ENCODE measurements around the gene FBXO45. TPM values are rescaled to one million over a fixed set of nuclear protein-coding genes. Genes with fewer than 3 reads are reported as not detected.
"Not testable (repeated sequence)": the region's sequence is repeated elsewhere in the genome, so short reads cannot be mapped to it uniquely, and the experiment has no call there.

FBXO45 gene
- total RNA-seq, 3 donors from 2014 or later (not counting 1 experiment from before 2014, with no cell fraction given) = 3.2 to 7.9 (median 7.8) TPM

- no peak overlapping the region for H3K27ac Mint-ChIP-seq
- H3K36me3 ChIP-seq (ENCODE audit: control insufficient read depth, insufficient read depth, low read length) = peaks cover 17% of the 10 kb centered on the region
- no peaks in the 10 kb centered on the region for H3K9me3 ChIP-seq (ENCODE audit: control insufficient read depth, insufficient read depth, low read length)
- DNase-seq = no peak
- no peaks in the 10 kb centered on the region for H3K27me3 ChIP-seq (ENCODE audit: control insufficient read depth, insufficient read depth, low read length)
- ATAC-seq = no peak
- intact Hi-C loops (cut with micrococcal nuclease) = no loop called here
- H3K4me1 ChIP-seq (ENCODE audit: control insufficient read depth, insufficient read depth, low read length) = no peaks in the 10 kb centered on the region
- H3K4me3 Mint-ChIP-seq = no peak overlapping the region
- no peaks in the 10 kb centered on the region for H3K9me3 Mint-ChIP-seq
- H3K27ac ChIP-seq (ENCODE audit: low read length) = no peak overlapping the region
- no peak overlapping the region for H3K4me3 ChIP-seq (ENCODE audit: low read length)
- H3K4me1 Mint-ChIP-seq = peaks cover 6 to 12% of the 10 kb centered on the region in 2 donors
- no peaks in the 10 kb centered on the region for H3K36me3 Mint-ChIP-seq
- no peaks in the 10 kb centered on the region for H3K27me3 Mint-ChIP-seq (ENCODE audit: low read depth in 2 of 2)
- TF ChIP-seq CTCF (IDR thresholded peaks at IDR 0.05) = no peak
These were observed 10.0 kb upstream of the FBXO45 start for GRCh38 chr3:196558476-196558875.

- no peaks in the 10 kb centered on the region for H3K36me3 Mint-ChIP-seq
- Histone ChIP-seq H3K9me3 (ENCODE audit: control insufficient read depth, insufficient read depth, low read length) (no peaks in the 10 kb centered on the region), H3K36me3 (ENCODE audit: control insufficient read depth, insufficient read depth, low read length) (peaks cover 15% of the 10 kb centered on the region), H3K27me3 (ENCODE audit: control insufficient read depth, insufficient read depth, low read length) (no peaks in the 10 kb centered on the region), H3K4me3 (ENCODE audit: low read length) (no peak overlapping the region), H3K4me1 (ENCODE audit: control insufficient read depth, insufficient read depth, low read length) (no peaks in the 10 kb centered on the region), H3K27ac (ENCODE audit: low read length) (no peak overlapping the region)
- 68% methylated on average over 3 of the region's 3 CpGs for WGBS (ENCODE audit: insufficient coverage)
- H3K4me1 Mint-ChIP-seq = peaks cover 8 to 10% of the 10 kb centered on the region in 2 donors
- no peaks in the 10 kb centered on the region for H3K9me3 Mint-ChIP-seq
- ATAC-seq (no peak), DNase-seq (no peak)
- no peaks in the 10 kb centered on the region for H3K27me3 Mint-ChIP-seq (ENCODE audit: low read depth in 2 of 2)
- no peak for TF ChIP-seq CTCF (IDR thresholded peaks at IDR 0.05)
- no peak overlapping the region for H3K4me3 Mint-ChIP-seq
- intact Hi-C loops (cut with micrococcal nuclease) = no loop called here
- no peak overlapping the region for H3K27ac Mint-ChIP-seq
These were observed 8.6 kb upstream of the FBXO45 start for GRCh38 chr3:196559826-196560225.

GRCh38 chr3:196563721-196564225, 4.7 kb upstream of the FBXO45 start:
- H3K4me1 ChIP-seq (ENCODE audit: control insufficient read depth, insufficient read depth, low read length) = peaks cover 8% of the 10 kb centered on the region
- TF ChIP-seq CTCF (IDR thresholded peaks at IDR 0.05) = no peak
- Mint-ChIP-seq H3K27me3 (ENCODE audit: low read depth in 2 of 2) (no peaks in the 10 kb centered on the region), H3K4me1 (peaks cover 9 to 16% of the 10 kb centered on the region in 2 donors), H3K4me3 (no peak overlapping the region), H3K9me3 (no peaks in the 10 kb centered on the region), H3K36me3 (no peaks in the 10 kb centered on the region), H3K27ac (peak overlapping the region in 1 of 2 donors; percentile 56)
- no peaks in the 10 kb centered on the region for H3K27me3 ChIP-seq (ENCODE audit: control insufficient read depth, insufficient read depth, low read length)
- ATAC-seq (no peak), DNase-seq (peak in 1 of 2 donors; percentile 57)
- WGBS (ENCODE audit: insufficient coverage) = 73% methylated on average over 8 of the region's 9 CpGs
- no peak overlapping the region for H3K27ac ChIP-seq (ENCODE audit: low read length)
- peaks cover 12% of the 10 kb centered on the region for H3K36me3 ChIP-seq (ENCODE audit: control insufficient read depth, insufficient read depth, low read length)
- no peaks in the 10 kb centered on the region for H3K9me3 ChIP-seq (ENCODE audit: control insufficient read depth, insufficient read depth, low read length)
- intact Hi-C loops (cut with micrococcal nuclease) = no loop called here
- H3K4me3 ChIP-seq (ENCODE audit: low read length) = no peak overlapping the region

GRCh38 chr3:196569003-196569516, 600 bp downstream of the FBXO45 start:
- H3K9me3 Mint-ChIP-seq = no peaks in the 10 kb centered on the region
- H3K4me3 ChIP-seq (ENCODE audit: low read length) = peak overlapping the region; percentile 61
- H3K27ac Mint-ChIP-seq = peak overlapping the region; percentile 79 to 88
- DNase-seq = peak in 1 of 2 donors; percentile 76
- peaks cover 19% of the 10 kb centered on the region for H3K4me1 ChIP-seq (ENCODE audit: control insufficient read depth, insufficient read depth, low read length)
- TF ChIP-seq CTCF (IDR thresholded peaks at IDR 0.05) = no peak
- ATAC-seq = peak; percentile 35 to 66 (median 54)
- H3K36me3 ChIP-seq (ENCODE audit: control insufficient read depth, insufficient read depth, low read length) = no peaks in the 10 kb centered on the region
- H3K4me3 Mint-ChIP-seq = peak overlapping the region; percentile 86
- H3K27ac ChIP-seq (ENCODE audit: low read length) = peak overlapping the region; percentile 74
- H3K9me3 ChIP-seq (ENCODE audit: control insufficient read depth, insufficient read depth, low read length) = no peaks in the 10 kb centered on the region
- WGBS (ENCODE audit: insufficient coverage) = under 1% methylated on average over 44 of the region's 44 CpGs
- H3K27me3 Mint-ChIP-seq (ENCODE audit: low read depth in 2 of 2) = no peaks in the 10 kb centered on the region
- H3K4me1 Mint-ChIP-seq = peaks cover 15 to 27% of the 10 kb centered on the region in 2 donors
- H3K36me3 Mint-ChIP-seq = no peaks in the 10 kb centered on the region
- intact Hi-C loops (cut with micrococcal nuclease) = loop anchor here (2.0 to 5.0 kb wide), 3 partner anchors 64 to 298 kb away; partner anchors contain the start of genes CEP19, PIGX and SENP5
- no peaks in the 10 kb centered on the region for H3K27me3 ChIP-seq (ENCODE audit: control insufficient read depth, insufficient read depth, low read length)

GRCh38 chr3:196570332-196570731, 1.9 kb downstream of the FBXO45 start:
- H3K27me3 ChIP-seq (ENCODE audit: control insufficient read depth, insufficient read depth, low read length); H3K27me3 Mint-ChIP-seq (ENCODE audit: low read depth in 2 of 2); H3K4me3 ChIP-seq (ENCODE audit: low read length); H3K9me3 ChIP-seq (ENCODE audit: control insufficient read depth, insufficient read depth, low read length); DNase-seq; H3K9me3 Mint-ChIP-seq; H3K36me3 ChIP-seq (ENCODE audit: control insufficient read depth, insufficient read depth, low read length); intact Hi-C loops (cut with micrococcal nuclease); H3K27ac ChIP-seq (ENCODE audit: low read length); ATAC-seq; H3K36me3 Mint-ChIP-seq: not testable (repeated sequence)
- Mint-ChIP-seq H3K4me3 (peak overlapping the region; percentile 86), H3K4me1 (peaks cover 21 to 35% of the 10 kb centered on the region in 2 donors), H3K27ac (peak overlapping the region; percentile 79 to 88)
- H3K4me1 ChIP-seq (ENCODE audit: control insufficient read depth, insufficient read depth, low read length) = peaks cover 19% of the 10 kb centered on the region
- 85% methylated on average over 10 of the region's 13 CpGs for WGBS (ENCODE audit: insufficient coverage)

Measured in natural killer cell (primary cell).